HG03457 (cell line): Measurements from ENCODE around the gene KRTAP4-2.
"Not testable (repeated sequence)": the region's sequence is repeated elsewhere in the genome, so short reads cannot be mapped to it uniquely, and the experiment has no call there.

Experiments used
- ATAC-seq: cut with Tn5 transposase; IDR thresholded peaks from one replicate; pipeline ENCODE4 v1.9.1; 2021; ENCODE audit warnings: moderate number of reproducible peaks; ENCODE audit not compliant: unreplicated experiment

KRTAP4-2 gene

GRCh38 chr17:41177727-41178271, at the start of gene KRTAP4-2:
Gene KRTAP4-2 (minus strand): TSS chr17:41178221. CDS start chr17:41178164, 57 bp downstream.
- no peak for ATAC-seq

- ATAC-seq: not testable (repeated sequence)
Observed at GRCh38 chr17:41226598-41227095, 48.6 kb upstream of the KRTAP4-2 start, which contains the start of gene KRTAP9-2. Gene KRTAP9-2 (plus strand): TSS chr17:41226648. CDS start chr17:41226655, 7 bp downstream.

DNA sequence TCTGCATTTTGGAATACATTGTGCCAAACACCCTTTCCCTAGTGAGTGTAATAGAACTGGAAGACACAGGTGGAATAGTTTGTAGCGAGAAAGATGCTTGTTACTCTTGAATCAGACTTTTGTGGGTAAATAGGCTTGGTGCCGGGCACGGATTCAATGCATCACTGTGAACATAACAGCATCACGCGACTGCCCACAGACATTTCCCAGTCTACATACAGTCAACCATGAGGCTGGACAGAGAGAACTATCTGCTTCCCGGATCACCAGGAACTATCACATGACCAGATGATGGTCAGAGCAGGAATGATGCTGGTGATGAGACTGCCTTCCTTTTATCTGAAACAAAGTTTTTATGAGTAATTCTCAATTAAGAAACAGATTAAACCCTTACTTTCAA, 48.0 kb upstream of the KRTAP4-2 start:
- no peak for ATAC-seq

DNA sequence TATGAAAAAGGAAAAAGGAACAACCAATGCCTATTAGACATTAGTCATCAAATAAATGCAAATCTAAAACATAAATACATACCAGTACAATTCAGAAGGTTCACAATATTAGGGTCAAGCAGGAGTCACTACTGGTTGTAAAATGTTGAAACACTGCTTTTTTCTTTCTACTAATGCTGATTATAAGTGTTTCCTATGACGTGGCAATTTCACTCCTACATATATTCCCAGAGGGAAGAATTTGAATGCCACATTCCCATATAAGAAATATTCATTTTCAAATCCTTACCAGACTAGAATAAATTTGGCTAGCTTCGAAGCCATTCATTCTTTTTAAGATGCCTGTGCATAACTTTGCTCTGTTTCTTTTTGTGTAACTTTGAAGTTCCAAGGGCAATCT, 45.8 kb upstream of the KRTAP4-2 start:
- ATAC-seq: no peak

- no peak for ATAC-seq
Observed at GRCh38 chr17:41215681-41216080, 37.7 kb upstream of the KRTAP4-2 start.

GRCh38 chr17:41212524-41213169, 34.6 kb upstream of the KRTAP4-2 start:
- no peak for ATAC-seq

GRCh38 chr17:41211845-41212466, 33.9 kb upstream of the KRTAP4-2 start:
- ATAC-seq: no peak

GRCh38 chr17:41199421-41200078, 21.5 kb upstream of the KRTAP4-2 start:
- no peak for ATAC-seq

DNA sequence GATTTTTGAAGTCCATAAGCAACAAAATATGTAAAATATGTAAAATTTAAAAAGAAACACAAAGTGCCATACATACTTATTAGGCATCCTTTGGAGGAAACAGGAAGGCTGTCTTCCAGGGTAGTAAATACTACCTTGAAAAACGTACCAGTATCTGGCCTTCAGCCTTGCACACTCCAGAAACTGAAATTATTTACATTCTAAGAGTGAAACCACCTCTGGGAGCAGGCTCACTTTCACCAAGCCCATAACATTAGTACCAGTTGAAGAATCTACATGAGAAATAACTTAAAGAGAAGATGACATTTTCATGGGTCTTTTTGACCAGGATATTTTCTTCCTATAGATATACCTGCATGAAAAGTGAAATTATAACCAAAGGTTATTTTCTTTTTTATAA, 18.0 kb upstream of the KRTAP4-2 start:
- no peak for ATAC-seq

- no peak for ATAC-seq
Observed at GRCh38 chr17:41190328-41190727, 12.3 kb upstream of the KRTAP4-2 start.

DNA sequence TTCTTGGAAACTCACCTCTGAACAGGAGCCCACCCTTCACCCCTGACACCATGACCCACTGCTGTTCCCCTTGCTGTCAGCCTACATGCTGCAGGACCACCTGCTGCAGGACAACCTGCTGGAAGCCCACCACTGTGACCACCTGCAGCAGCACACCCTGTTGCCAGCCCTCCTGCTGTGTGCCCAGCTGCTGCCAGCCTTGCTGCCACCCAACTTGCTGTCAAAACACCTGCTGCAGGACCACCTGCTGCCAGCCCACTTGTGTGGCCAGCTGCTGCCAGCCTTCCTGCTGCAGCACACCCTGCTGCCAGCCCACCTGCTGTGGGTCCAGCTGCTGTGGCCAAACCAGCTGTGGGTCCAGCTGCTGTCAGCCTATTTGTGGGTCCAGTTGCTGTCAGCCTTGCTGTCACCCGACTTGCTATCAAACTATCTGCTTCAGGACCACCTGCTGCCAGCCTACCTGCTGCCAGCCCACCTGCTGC, 11.9 kb upstream of the KRTAP4-2 start, which contains the start of gene KRTAP9-1:
Gene KRTAP9-1 (plus strand): TSS at position 51 of the 482 bp plus-strand sequence. CDS start 0 bp downstream, at position 51.
- ATAC-seq: not testable (repeated sequence)

DNA sequence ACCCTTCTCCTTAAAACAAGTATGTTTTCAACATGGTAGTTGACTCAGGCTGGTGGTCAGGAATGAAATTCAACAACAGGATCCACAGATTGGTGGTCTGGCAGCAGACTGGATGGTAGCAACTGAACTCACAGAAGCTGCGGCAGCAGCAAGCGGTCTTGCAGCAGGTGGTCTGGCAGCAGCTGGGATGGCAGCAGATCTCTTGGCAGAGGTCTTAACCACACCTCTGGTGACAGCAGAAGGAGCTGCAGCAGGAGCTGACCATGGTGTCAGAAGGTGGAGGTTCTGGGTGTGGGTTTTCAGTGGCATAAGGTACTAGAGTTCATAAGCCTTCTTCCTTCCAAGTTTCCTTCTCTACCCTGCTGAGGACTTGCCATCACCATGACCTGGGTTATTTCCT, 8.9 kb upstream of the KRTAP4-2 start:
- no peak for ATAC-seq

GRCh38 chr17:41185001-41185400, 7.0 kb upstream of the KRTAP4-2 start:
- ATAC-seq: no peak

DNA sequence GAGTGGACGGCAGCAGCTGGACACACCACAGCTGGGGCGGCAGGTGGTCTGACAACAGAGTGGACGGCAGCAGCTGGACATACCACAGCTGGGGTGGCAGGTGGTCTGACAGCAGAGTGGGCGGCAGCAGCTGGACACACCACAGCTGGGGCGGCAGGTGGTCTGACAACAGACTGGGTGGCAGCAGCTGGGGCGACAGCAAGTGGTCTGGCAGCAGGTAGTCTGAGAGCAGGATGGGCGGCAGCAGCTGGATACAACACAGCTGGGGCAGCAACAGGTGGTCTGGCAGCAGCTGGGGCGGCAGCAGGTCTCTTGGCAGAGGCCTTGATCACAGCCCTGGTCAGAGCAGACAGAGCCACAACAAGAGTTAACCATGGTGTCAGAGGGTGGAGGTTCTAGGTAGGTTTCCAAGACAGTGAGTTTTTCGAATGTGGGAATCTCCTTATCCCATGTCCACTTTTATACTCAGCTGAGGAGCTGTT, 6.5 kb upstream of the KRTAP4-2 start, which contains the start of gene KRTAP4-1:
Gene KRTAP4-1 (minus strand): TSS at position 432 of the 482 bp plus-strand sequence. CDS start 57 bp downstream, at position 375.
- ATAC-seq: no peak

DNA sequence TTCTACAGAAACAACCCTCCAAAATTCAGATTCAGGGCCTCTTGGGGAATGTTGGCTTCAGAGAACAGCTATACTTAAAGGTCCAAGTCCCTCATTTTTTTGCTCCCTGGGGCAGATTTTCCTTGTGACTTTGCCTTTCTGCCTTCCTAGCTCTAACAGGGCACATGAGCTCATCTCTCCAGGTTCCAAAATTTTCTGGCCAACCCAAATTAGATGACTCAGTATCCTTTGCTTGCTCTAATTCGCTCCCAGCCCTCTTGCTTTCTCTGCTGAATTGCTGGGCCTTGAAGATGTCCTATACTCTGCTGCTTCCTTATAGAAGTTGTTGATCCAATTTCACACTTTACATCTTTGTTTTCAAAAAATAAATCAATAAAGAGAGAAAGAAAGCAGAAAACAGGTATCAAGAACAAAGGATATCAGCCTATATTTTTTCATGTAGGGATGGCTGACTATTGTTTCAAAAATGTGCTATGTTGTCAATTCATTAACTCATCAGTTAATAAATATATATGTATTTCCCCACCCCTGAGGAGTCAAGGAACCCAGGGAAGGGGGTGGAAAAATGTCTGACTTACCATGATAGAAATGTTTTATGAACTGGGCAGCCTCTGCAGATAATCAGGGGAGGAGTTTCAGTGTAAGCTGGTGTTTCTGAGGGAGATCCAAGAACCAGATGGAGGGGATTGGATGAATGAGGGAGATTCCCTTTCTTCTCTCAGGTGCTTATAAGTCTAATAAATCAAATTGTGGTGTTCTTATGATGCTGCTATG, 1.0 kb upstream of the KRTAP4-2 start:
- ATAC-seq: no peak

- ATAC-seq: no peak
Observed at GRCh38 chr17:41178341-41178740, 320 bp upstream of the KRTAP4-2 start.

DNA sequence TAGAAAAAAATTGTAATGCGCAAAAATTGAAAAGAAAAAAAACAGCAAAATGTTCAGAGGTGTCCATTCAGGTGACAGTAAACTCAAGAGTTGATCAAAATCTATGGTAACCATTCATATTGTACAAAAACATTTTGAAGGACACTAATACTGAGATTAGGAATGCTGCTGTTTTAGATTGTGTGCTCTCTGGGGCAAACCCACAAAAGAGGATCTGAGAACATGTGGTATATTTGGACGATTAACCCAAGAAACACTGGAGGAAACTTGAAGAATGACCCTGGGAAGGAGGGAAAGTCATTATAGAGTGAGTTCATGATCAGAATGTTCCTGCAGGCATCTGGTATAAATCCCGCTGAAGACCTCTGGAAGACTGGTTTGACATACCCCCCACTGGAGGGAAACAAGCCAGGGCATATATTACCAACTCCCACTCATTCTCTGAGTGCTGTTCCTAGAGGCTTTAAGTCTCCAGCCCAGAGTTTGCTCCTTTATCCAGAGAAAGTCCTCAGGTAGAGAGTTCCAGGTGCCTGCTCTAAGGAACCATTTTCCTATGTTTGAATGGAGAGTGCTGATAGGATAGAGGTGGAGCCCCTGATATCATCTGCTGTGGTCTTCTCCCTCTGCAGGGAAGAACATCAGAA, 1.2 kb downstream of the KRTAP4-2 start:
- no peak for ATAC-seq

GRCh38 chr17:41171886-41172285, 6.1 kb downstream of the KRTAP4-2 start:
- ATAC-seq: no peak

DNA sequence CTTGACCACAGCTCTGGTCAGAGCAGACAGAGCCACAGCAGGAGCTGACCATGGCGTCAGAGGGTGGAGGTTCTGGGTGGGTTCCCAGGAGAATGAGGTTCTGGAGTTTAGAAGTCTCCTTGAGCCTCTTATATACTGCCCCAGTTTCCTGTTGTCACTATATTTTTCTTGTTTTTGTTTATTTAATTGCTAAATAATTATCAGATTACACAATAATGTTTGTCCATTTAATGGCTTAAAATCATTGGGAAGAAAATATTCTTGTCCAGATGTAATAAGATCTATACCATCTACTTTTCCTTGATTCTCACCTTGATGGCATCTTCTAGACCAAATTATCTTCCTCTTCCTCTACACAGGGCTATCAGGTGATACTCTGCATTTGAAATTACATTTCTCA, 9.9 kb downstream of the KRTAP4-2 start, which contains the start of gene KRTAP4-3:
Gene KRTAP4-3 (minus strand): TSS at position 101 of the 400 bp plus-strand sequence. CDS start 49 bp downstream, at position 52.
- ATAC-seq: no peak

- no peak for ATAC-seq
Observed at GRCh38 chr17:41167561-41167960, 10.5 kb downstream of the KRTAP4-2 start.
